NCI-H1694 treated with DMSO at 0.1 percent for 48 hours (cell line): Measurements from ENCODE around the gene CARD19.

ENCODE experiments used
- DNase-seq: peaks from one replicate; lab custom pipeline; 2025; lab: John Stamatoyannopoulos, UW

CARD19 gene

DNA sequence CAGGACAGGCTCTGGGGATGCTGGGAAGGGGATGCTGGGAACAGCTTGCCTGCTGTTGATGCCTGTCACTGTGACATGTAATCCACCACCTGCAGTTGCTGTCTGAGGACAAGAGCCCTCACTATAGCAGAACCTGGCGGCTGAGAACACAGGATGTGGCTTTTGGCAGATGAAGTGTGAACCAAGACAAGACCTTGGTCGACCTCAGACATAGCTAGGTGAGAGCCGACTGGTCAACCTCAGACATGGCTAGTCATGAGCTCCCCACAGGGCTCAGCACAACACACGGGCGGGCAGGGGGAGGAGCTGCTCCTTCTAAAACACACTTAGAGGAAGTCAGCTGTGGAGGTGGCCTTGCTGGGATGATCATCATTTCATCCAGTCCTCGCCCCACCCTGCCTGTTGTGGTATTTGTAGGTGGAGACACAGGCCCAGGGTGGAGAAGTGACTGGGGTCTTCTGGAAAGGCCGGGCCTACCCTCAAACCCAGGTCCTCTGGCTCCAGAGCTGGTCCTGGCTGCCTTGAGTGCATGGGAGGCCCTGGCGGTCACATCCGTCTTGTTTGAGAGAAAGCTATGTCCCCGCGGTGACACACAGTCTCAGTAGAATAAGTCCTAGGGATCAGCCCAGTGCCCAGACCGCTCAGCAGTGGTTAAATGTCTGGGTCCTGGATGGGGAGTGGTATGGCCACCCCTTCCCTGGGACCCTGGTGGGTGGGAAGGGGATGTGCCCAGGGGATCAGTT lies 31.5 kb upstream of the CARD19 start:
- no peak for DNase-seq

DNA sequence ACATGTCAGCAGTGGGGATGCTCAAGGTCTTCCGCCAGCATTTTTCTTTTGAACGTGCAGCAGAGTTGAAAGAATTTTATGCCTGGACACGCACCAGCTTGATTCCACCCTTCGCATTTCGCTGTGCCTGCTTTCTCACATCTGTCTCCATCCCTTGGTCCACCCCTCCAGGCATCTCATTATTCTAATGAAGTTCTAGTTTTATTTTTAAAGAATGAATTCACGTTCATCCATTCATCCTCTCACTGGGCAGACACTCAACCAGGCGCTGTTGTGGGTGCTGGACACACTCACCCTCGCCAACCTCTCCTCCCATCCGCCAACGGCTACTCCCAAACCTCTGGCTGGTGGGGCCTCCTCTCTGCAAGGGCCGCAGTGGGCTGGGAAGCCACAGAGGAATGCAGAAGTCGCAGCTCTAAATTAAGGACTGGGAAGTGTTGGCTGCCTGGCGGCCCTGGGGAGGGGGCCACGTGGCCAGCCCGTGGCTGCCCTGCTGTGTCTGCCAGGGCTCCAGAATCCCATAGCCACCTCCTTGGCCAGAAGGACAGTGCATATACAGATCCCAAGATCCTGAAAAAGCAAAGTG lies 30.8 kb upstream of the CARD19 start:
- DNase-seq: no peak

- no peak for DNase-seq
These were observed 28.9 kb upstream of the CARD19 start for GRCh38 chr9:93066978-93067603.

DNA sequence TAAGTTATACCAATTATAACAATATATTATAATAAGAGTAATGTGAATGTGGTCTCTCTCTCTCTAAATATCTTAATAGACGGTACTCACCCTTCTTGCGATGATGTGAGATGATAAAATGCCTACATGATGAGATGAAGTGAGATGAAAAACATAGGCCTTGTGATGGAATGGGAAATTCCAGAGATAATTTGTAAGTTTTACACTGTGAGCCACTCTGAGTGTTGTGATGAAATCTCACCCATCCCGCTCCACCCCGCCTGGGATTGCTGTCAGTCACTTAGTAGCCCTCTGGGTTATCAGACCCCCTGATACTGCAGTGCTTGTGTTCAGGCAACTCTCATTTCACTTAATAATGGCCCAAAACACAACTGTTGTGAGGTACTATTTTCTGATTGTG lies 27.1 kb upstream of the CARD19 start:
- DNase-seq: no peak

- no peak for DNase-seq
These were observed 24.6 kb upstream of the CARD19 start for GRCh38 chr9:93071464-93071863.

DNA sequence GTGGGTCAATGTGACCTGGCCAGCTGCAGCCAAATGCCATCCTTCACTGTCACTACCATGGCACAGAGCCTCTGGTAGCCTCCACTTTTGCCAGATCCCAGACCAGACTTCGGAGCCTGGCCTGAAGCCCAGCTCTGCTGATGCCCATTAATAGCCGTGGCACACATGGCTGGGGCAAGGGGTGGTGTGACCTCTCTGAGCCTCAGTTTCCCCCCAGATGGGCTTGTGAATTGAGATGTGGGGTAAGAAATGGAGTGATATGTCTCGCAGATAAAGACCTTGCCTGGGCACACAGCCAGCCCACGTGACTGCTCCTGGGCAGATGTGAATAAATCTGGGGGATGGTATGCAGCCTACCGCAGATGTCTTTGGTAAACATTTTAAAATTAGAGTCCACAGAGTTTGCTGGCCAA lies 23.6 kb upstream of the CARD19 start:
- DNase-seq: no peak

GRCh38 chr9:93076101-93076791 lies 19.8 kb upstream of the CARD19 start:
- no peak for DNase-seq

DNA sequence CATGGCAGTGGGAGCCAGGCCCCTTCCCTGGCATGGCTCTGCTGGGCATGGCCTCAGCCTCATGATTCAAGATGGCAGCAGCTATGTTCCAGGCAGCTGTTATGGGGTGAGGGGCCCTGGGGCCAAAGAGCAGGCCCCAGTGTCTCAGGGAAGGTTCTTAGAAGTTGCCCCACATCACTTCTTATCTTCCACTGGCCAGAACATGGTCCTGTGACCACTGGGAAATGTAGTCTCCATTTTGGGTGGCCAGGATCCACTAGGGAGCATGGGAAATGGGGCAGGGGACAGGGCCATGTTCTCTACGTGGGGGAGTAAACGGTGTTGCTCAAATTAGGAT lies 19.3 kb upstream of the CARD19 start:
- no peak for DNase-seq

DNA sequence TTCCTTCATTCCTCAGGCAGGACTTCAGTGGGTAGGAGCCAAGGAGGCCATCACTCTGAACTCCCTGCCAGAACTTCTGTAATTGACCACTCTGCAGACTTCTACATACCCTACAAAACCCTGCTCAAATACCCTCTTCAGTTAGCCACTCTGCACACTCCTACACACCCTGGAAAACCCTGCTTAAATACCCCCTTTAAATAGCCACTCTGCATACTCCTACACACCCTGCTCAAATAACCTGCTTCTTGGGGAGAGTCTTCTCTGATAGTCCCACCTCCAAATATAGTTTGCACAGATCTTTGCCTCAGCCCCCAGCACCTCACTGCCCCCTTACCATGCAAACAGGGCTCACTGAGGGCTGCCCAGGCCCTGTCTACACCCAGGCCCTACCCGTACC lies 18.6 kb upstream of the CARD19 start:
- DNase-seq: no peak

- no peak for DNase-seq
These were observed 18.2 kb upstream of the CARD19 start for GRCh38 chr9:93077811-93078210.

GRCh38 chr9:93079371-93079770 lies 16.6 kb upstream of the CARD19 start:
- no peak for DNase-seq

- no peak for DNase-seq
These were observed 15.6 kb upstream of the CARD19 start for GRCh38 chr9:93080406-93080805.

GRCh38 chr9:93081081-93081529 lies 14.9 kb upstream of the CARD19 start:
- no peak for DNase-seq

DNA sequence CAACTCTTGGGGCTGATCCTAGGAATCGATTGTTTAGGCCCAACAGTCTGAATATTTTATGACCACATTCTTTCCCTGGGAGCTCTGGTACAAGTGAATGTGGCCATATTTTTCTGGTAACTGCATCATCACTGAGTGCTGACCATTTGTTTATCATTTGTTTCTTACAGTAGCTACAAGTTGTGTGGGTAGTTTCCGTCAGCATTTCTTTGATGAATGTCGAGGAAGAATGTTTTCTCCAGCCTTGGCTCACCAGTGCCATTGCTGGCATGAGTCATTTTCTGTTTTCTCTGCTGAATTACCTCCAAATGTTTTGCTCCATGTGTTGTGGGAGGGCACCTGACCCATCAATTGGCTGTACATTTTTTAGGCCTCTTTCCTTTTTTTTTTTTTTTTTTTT lies 14.1 kb upstream of the CARD19 start:
- DNase-seq: no peak

DNA sequence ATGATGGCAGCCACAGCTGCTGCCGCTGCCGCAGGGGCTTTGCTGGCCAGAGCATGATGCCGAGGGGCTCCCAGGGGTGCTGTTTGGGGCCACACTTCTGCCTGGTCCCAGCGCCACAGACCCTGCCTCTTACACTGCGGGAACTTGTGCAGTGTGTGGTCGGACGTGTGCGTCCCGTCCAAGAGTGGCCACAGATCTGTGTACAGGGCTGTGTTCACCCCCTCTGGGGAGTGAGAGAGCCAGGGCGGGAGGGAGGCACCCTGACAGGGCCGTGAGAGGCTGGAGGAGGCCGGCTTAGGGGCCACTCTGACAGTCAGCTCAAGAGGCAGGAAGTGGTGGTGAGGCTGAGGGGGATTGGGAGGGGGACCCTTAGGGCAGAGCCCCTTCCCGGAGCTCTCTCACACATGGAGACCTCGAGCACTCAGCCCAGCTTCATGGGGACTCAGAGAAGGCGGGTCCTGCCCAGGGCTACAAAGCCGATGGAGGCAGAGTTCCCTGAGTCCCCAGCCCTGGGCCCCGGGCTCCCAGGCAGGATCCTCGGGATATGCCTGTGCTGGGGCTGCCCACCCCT lies 13.1 kb upstream of the CARD19 start:
- no peak for DNase-seq

DNA sequence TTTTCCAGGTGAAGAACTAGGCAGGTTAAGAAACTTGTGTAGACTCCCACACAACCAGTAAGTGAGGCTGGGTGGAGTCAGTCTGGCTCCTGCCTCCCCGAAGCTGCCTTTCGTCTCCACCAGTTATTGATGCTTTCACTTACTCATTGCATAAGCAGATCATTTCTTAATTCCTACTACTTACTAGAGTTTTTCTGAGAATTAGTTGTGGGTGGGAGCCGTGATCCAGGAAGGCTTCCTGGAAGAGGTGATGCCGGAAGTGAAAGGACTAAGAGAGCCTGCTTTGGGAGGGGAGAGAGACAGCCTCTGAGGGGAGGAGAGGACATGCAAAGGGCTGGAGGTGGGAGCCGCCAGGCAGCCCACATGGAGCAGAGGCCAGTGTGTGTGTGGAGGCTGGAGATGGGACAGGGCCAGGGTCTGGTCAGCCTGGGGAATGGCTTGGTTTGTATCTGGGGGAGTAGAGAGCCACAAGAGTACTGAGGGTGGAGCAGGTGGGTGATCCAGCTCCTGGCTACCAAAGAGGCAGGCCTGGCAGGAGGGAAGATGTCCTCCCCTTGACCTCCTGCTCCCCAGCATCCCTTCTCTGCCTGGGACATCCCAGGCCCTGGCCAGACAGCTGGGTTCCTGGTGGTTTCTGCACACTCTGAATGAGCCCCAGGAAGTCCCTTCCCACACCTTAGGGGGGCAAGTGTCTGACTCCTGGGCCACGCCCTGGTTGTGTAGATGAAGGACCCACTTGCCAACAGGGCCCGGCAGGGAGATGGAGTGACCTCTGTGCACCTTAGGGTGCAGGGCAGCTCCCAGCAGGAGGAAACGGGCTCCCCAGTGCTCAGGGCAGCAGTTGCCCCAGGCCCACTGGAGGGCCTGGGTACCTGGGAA lies 12.2 kb upstream of the CARD19 start:
- DNase-seq: no peak

GRCh38 chr9:93084471-93084881 lies 11.5 kb upstream of the CARD19 start:
- DNase-seq: no peak

GRCh38 chr9:93085676-93086075 lies 10.3 kb upstream of the CARD19 start:
- no peak for DNase-seq

GRCh38 chr9:93086447-93087224 lies 9.4 kb upstream of the CARD19 start:
- DNase-seq: no peak

- DNase-seq: no peak
These were observed 7.9 kb upstream of the CARD19 start for GRCh38 chr9:93087971-93088655.
